NK-92 treated with Interleukin-12 subunit alpha and Interleukin-12 subunit beta, amount 100 ng/mL, for 24 hours (cell line): ENCODE results near the gene ADAP2.
"Not testable (repeated sequence)": the region's sequence is repeated elsewhere in the genome, so short reads cannot be mapped to it uniquely, and the experiment has no call there.

ENCODE experiments used
- DNase-seq: peaks from one replicate; lab custom pipeline; 2025; lab: John Stamatoyannopoulos, UW

Gene ADAP2

GRCh38 chr17:30930495-30930894, 8.8 kb downstream of the ADAP2 start:
- DNase-seq, result no peak

GRCh38 chr17:30931582-30931981, 9.8 kb downstream of the ADAP2 start:
- not testable (repeated sequence) for DNase-seq

- no peak for DNase-seq
Observed at GRCh38 chr17:30933966-30934365, 12.2 kb downstream of the ADAP2 start.

- DNase-seq, result no peak
Observed at GRCh38 chr17:30939051-30939689, 17.4 kb downstream of the ADAP2 start.

- no peak for DNase-seq
Observed at GRCh38 chr17:30942308-30943079, 20.7 kb downstream of the ADAP2 start.

GRCh38 chr17:30947796-30948195, 26.1 kb downstream of the ADAP2 start:
- no peak for DNase-seq

GRCh38 chr17:30950189-30950588, 28.4 kb downstream of the ADAP2 start:
- DNase-seq, result no peak

- DNase-seq, result no peak
Observed at GRCh38 chr17:30950669-30951399, 29.1 kb downstream of the ADAP2 start.

GRCh38 chr17:30952638-30953393, 31.1 kb downstream of the ADAP2 start:
- DNase-seq, result no peak

GRCh38 chr17:30954046-30954830, 32.5 kb downstream of the ADAP2 start:
- no peak for DNase-seq

GRCh38 chr17:30956764-30957374, 35.1 kb downstream of the ADAP2 start:
- DNase-seq, result no peak

- DNase-seq, result no peak
Observed at GRCh38 chr17:30957741-30958140, 36.0 kb downstream of the ADAP2 start.

- DNase-seq, result no peak
Observed at GRCh38 chr17:30958187-30958586, 36.4 kb downstream of the ADAP2 start.

GRCh38 chr17:30961209-30962188, 39.8 kb downstream of the ADAP2 start:
- DNase-seq, result no peak

GRCh38 chr17:30964312-30964711, 42.6 kb downstream of the ADAP2 start:
- DNase-seq, result not testable (repeated sequence)

- DNase-seq, result no peak
Observed at GRCh38 chr17:30964876-30965275, 43.1 kb downstream of the ADAP2 start.

- DNase-seq, result no peak
Observed at GRCh38 chr17:30965686-30966085, 43.9 kb downstream of the ADAP2 start.

- not testable (repeated sequence) for DNase-seq
Observed at GRCh38 chr17:30967911-30968310, 46.2 kb downstream of the ADAP2 start.

GRCh38 chr17:30969989-30970830, 48.5 kb downstream of the ADAP2 start:
- no peak for DNase-seq
